Measurements from ENCODE around the gene PLA2G4E.

PLA2G4E gene

GRCh38 chr15:41992803-41993190, 28.0 kb downstream of the PLA2G4E start:
- no peak for TF ChIP-seq EZH2 (IDR thresholded peaks at IDR 0.05; ENCODE audit: borderline replicate concordance, low read length)
- TF ChIP-seq CTCF (IDR thresholded peaks at IDR 0.05; ENCODE audit: low read length): no peak
- no peak overlapping the region for H3K4me2 ChIP-seq (ENCODE audit: low read length)
- no peaks in the 10 kb centered on the region for H3K9me2 ChIP-seq (ENCODE audit: low read depth, low read length)
- H3K27me3 ChIP-seq (ENCODE audit: insufficient read depth, low read length): 0 out of 2 replicates have a peak, but pooled peaks cover 5% of the 10 kb centered on the region
- H3K4me3 ChIP-seq (ENCODE audit: low read depth, low read length, poor library complexity, severe bottlenecking): no peak overlapping the region
- no peaks in the 10 kb centered on the region for H3K4me1 ChIP-seq (ENCODE audit: insufficient read depth, low read length, severe bottlenecking)
- no peak overlapping the region for H3K27ac ChIP-seq (ENCODE audit: low read depth, low read length, poor library complexity, severe bottlenecking)
- H3K9me3 ChIP-seq (ENCODE audit: low read length): no peaks in the 10 kb centered on the region
- H4K20me1 ChIP-seq (ENCODE audit: insufficient read depth, low read length): no peaks in the 10 kb centered on the region
- H3K79me2 ChIP-seq (ENCODE audit: insufficient read depth, low read length): no peaks in the 10 kb centered on the region
- no peaks in the 10 kb centered on the region for H3K36me3 ChIP-seq (ENCODE audit: insufficient read depth, low read length)
- no peaks in the 10 kb centered on the region for H3F3A ChIP-seq (ENCODE audit: insufficient read depth, low read length)
- H3K9ac ChIP-seq (ENCODE audit: low read length): no peak overlapping the region
- H2AFZ ChIP-seq (ENCODE audit: low read length): no peak overlapping the region

- no peaks in the 10 kb centered on the region for H3K9me2 ChIP-seq (ENCODE audit: low read depth, low read length)
- no peak overlapping the region for H3K9ac ChIP-seq (ENCODE audit: low read length)
- TF ChIP-seq CTCF (IDR thresholded peaks at IDR 0.05; ENCODE audit: low read length) (no peak), EZH2 (IDR thresholded peaks at IDR 0.05; ENCODE audit: borderline replicate concordance, low read length) (no peak)
- H3K27me3 ChIP-seq (ENCODE audit: insufficient read depth, low read length): 0 out of 2 replicates have a peak, but pooled peaks cover 5% of the 10 kb centered on the region
- no peaks in the 10 kb centered on the region for H3K79me2 ChIP-seq (ENCODE audit: insufficient read depth, low read length)
- no peaks in the 10 kb centered on the region for H3F3A ChIP-seq (ENCODE audit: insufficient read depth, low read length)
- H2AFZ ChIP-seq (ENCODE audit: low read length): no peak overlapping the region
- H3K4me3 ChIP-seq (ENCODE audit: low read depth, low read length, poor library complexity, severe bottlenecking): no peak overlapping the region
- H3K4me2 ChIP-seq (ENCODE audit: low read length): no peak overlapping the region
- no peak overlapping the region for H3K27ac ChIP-seq (ENCODE audit: low read depth, low read length, poor library complexity, severe bottlenecking)
- no peaks in the 10 kb centered on the region for H4K20me1 ChIP-seq (ENCODE audit: insufficient read depth, low read length)
- H3K4me1 ChIP-seq (ENCODE audit: insufficient read depth, low read length, severe bottlenecking): no peaks in the 10 kb centered on the region
- no peaks in the 10 kb centered on the region for H3K36me3 ChIP-seq (ENCODE audit: insufficient read depth, low read length)
- no peaks in the 10 kb centered on the region for H3K9me3 ChIP-seq (ENCODE audit: low read length)
These were observed 28.6 kb downstream of the PLA2G4E start for GRCh38 chr15:41992151-41992802.

GRCh38 chr15:41990691-41991090, 30.2 kb downstream of the PLA2G4E start:
- Histone ChIP-seq H3K9ac (ENCODE audit: low read length) (no peak overlapping the region), H3K27ac (ENCODE audit: low read depth, low read length, poor library complexity, severe bottlenecking) (no peak overlapping the region), H3K27me3 (ENCODE audit: insufficient read depth, low read length) (0 out of 2 replicates have a peak, but pooled peaks cover 3% of the 10 kb centered on the region), H3K9me2 (ENCODE audit: low read depth, low read length) (no peaks in the 10 kb centered on the region), H2AFZ (ENCODE audit: low read length) (no peak overlapping the region), H3K4me2 (ENCODE audit: low read length) (no peak overlapping the region), H3F3A (ENCODE audit: insufficient read depth, low read length) (no peaks in the 10 kb centered on the region), H3K9me3 (ENCODE audit: low read length) (no peaks in the 10 kb centered on the region), H4K20me1 (ENCODE audit: insufficient read depth, low read length) (no peaks in the 10 kb centered on the region), H3K4me1 (ENCODE audit: insufficient read depth, low read length, severe bottlenecking) (no peaks in the 10 kb centered on the region), H3K36me3 (ENCODE audit: insufficient read depth, low read length) (no peaks in the 10 kb centered on the region), H3K4me3 (ENCODE audit: low read depth, low read length, poor library complexity, severe bottlenecking) (no peak overlapping the region), H3K79me2 (ENCODE audit: insufficient read depth, low read length) (no peaks in the 10 kb centered on the region)
- TF ChIP-seq CTCF (IDR thresholded peaks at IDR 0.05; ENCODE audit: low read length) (no peak), EZH2 (IDR thresholded peaks at IDR 0.05; ENCODE audit: borderline replicate concordance, low read length) (no peak)
